Kidney tubule cell (primary cell): Measurements from ENCODE around the gene C1GALT1.

Source experiments
- DNase-seq: peaks from one replicate; pipeline ENCODE4 v3.0.0-alpha.2; 2018; ENCODE audit warnings: low spot score

C1GALT1 gene

GRCh38 chr7:7272294-7272693 is 90.0 kb downstream of the C1GALT1 start:
- no peak for DNase-seq

- DNase-seq, result peak; percentile 64
Observed at GRCh38 chr7:7274782-7275181, 92.4 kb downstream of the C1GALT1 start.

- peak; percentile 69 for DNase-seq
Observed at GRCh38 chr7:7276161-7276560, 93.8 kb downstream of the C1GALT1 start.

GRCh38 chr7:7290429-7291122 is 108.2 kb downstream of the C1GALT1 start:
- DNase-seq, result no peak

- DNase-seq, result no peak
Observed at GRCh38 chr7:7292085-7292484, 109.7 kb downstream of the C1GALT1 start.

- no peak for DNase-seq
Observed at GRCh38 chr7:7292608-7293007, 110.3 kb downstream of the C1GALT1 start.

- no peak for DNase-seq
Observed at GRCh38 chr7:7293092-7293491, 110.7 kb downstream of the C1GALT1 start.

- no peak for DNase-seq
Observed at GRCh38 chr7:7294911-7295310, 112.6 kb downstream of the C1GALT1 start.
